Ishikawa (cell line): ENCODE results near the gene PNLIPRP2.

Experiments used
- CEBPB ChIP-seq: IDR thresholded peaks from 2 replicates; pipeline ENCODE4 v1.6.1; 2012
- CREB1 ChIP-seq: IDR thresholded peaks from 2 replicates; pipeline ENCODE4 v1.6.1; 2012; ENCODE audit warnings: low read depth
- EGR1 ChIP-seq: IDR thresholded peaks from 2 replicates; pipeline ENCODE4 v1.6.1; 2012
- EP300 ChIP-seq: IDR thresholded peaks from 2 replicates; pipeline ENCODE4 v1.6.1; 2012; ENCODE audit warnings: borderline replicate concordance
- FOXM1 ChIP-seq: IDR thresholded peaks from 2 replicates; pipeline ENCODE4 v1.6.1; 2012; ENCODE audit warnings: low read depth, borderline replicate concordance
- MAX ChIP-seq: IDR thresholded peaks from 2 replicates; pipeline ENCODE4 v1.6.1; 2012
- NFIC ChIP-seq: IDR thresholded peaks from 2 replicates; pipeline ENCODE4 v1.6.1; 2012
- RAD21 ChIP-seq: IDR thresholded peaks from 2 replicates; pipeline ENCODE4 v1.6.1; 2012; ENCODE audit warnings: low read depth
- REST ChIP-seq: IDR thresholded peaks from 2 replicates; pipeline ENCODE4 v1.6.1; 2012; ENCODE audit warnings: low read depth, mild to moderate bottlenecking
- TAF1 ChIP-seq: IDR thresholded peaks from 2 replicates; pipeline ENCODE4 v1.6.1; 2012; ENCODE audit warnings: low read depth, mild to moderate bottlenecking
- TCF12 ChIP-seq: IDR thresholded peaks from 2 replicates; pipeline ENCODE4 v1.6.1; 2012; ENCODE audit warnings: low read depth
- TEAD4 ChIP-seq: IDR thresholded peaks from 2 replicates; pipeline ENCODE4 v1.6.1; 2012
- USF1 ChIP-seq: IDR thresholded peaks from 2 replicates; pipeline ENCODE4 v1.6.1; 2012
- YY1 ChIP-seq: IDR thresholded peaks from 2 replicates; pipeline ENCODE4 v1.6.1; 2012; ENCODE audit warnings: low read depth
- ZBTB7A ChIP-seq: IDR thresholded peaks from 2 replicates; pipeline ENCODE4 v1.6.1; 2012; ENCODE audit warnings: low read depth

PNLIPRP2 gene

GRCh38 chr10:116607336-116607735, 13.4 kb upstream of the PNLIPRP2 start:
- no peak for TF ChIP-seq ZBTB7A
- no peak for TF ChIP-seq TEAD4
- TF ChIP-seq FOXM1: no peak

GRCh38 chr10:116608686-116609594, 11.8 kb upstream of the PNLIPRP2 start:
- no peak for TF ChIP-seq RAD21
- TF ChIP-seq TAF1: no peak
- no peak for TF ChIP-seq USF1
- no peak for TF ChIP-seq FOXM1
- TF ChIP-seq ZBTB7A: no peak
- TF ChIP-seq REST: no peak
- TF ChIP-seq EP300: no peak
- no peak for TF ChIP-seq TCF12

GRCh38 chr10:116610443-116611152, 10.2 kb upstream of the PNLIPRP2 start:
- TF ChIP-seq TAF1: no peak
- no peak for TF ChIP-seq ZBTB7A
- TF ChIP-seq EGR1: no peak

GRCh38 chr10:116611153-116611545, 9.6 kb upstream of the PNLIPRP2 start:
- TF ChIP-seq MAX (no peak), USF1 (no peak), NFIC (no peak), TAF1 (no peak), CREB1 (no peak), RAD21 (no peak), YY1 (no peak), CEBPB (no peak), EP300 (no peak), TEAD4 (no peak), FOXM1 (no peak), TCF12 (no peak), ZBTB7A (no peak), REST (no peak), EGR1 (no peak)

- no peak for TF ChIP-seq TAF1
- no peak for TF ChIP-seq ZBTB7A
Observed at GRCh38 chr10:116612107-116612769, 8.5 kb upstream of the PNLIPRP2 start.

GRCh38 chr10:116613471-116613870, 7.3 kb upstream of the PNLIPRP2 start:
- no peak for TF ChIP-seq CREB1
- no peak for TF ChIP-seq MAX
- TF ChIP-seq YY1: no peak
- TF ChIP-seq EGR1: no peak
- no peak for TF ChIP-seq CEBPB
- TF ChIP-seq EP300: no peak
- TF ChIP-seq NFIC: no peak
- TF ChIP-seq FOXM1: no peak
- TF ChIP-seq ZBTB7A: no peak
- TF ChIP-seq TEAD4: no peak
- TF ChIP-seq REST: no peak
- no peak for TF ChIP-seq USF1
